ENCODE measurements around the gene NIFK.

Gene NIFK

DNA sequence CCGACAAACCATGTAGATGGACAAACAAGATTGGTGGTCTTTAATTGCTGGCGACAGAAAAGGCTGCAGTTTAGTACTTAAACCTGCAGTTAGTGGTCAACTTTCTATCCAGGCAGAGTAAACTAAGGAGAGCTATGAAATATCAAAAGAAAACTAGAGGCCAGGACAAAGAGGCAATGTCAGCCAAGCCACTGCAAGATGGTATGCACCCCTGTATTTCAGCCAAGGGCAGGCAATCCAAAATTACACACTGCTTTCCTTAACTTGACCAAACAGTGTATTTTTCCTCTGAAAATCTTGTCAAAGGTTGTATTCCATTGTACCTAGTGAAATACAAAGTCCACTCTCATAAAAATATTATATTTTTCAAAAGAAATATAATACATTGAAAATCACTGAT lies 9.3 kb downstream of the NIFK start:
- H2AFZ ChIP-seq (ENCODE audit: low read depth, low read length): no peak overlapping the region
- H3K4me2 ChIP-seq (ENCODE audit: insufficient read depth, low read length): no peak overlapping the region
- H3K9me3 ChIP-seq (ENCODE audit: insufficient read depth, low read length, severe bottlenecking): no peaks in the 10 kb centered on the region
- ATAC-seq (ENCODE audit: insufficient read depth, low read depth) (no peak), DNase-seq (no peak)
- H4K20me1 ChIP-seq (ENCODE audit: insufficient read depth, low read length): peaks cover 16% of the 10 kb centered on the region; the same call in 1 of the 2 replicates
- TF ChIP-seq EZH2 (IDR thresholded peaks at IDR 0.05; ENCODE audit: borderline replicate concordance, low read depth, low read length, severe bottlenecking): no peak
- TF ChIP-seq, protein P1, sequence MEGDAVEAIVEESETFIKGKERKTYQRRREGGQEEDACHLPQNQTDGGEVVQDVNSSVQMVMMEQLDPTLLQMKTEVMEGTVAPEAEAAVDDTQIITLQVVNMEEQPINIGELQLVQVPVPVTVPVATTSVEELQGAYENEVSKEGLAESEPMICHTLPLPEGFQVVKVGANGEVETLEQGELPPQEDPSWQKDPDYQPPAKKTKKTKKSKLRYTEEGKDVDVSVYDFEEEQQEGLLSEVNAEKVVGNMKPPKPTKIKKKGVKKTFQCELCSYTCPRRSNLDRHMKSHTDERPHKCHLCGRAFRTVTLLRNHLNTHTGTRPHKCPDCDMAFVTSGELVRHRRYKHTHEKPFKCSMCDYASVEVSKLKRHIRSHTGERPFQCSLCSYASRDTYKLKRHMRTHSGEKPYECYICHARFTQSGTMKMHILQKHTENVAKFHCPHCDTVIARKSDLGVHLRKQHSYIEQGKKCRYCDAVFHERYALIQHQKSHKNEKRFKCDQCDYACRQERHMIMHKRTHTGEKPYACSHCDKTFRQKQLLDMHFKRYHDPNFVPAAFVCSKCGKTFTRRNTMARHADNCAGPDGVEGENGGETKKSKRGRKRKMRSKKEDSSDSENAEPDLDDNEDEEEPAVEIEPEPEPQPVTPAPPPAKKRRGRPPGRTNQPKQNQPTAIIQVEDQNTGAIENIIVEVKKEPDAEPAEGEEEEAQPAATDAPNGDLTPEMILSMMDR (IDR thresholded peaks at IDR 0.05; ENCODE audit: borderline replicate concordance, extremely low read depth, low read length, poor library complexity, severe bottlenecking): no peak
- peaks cover 12% of the 10 kb centered on the region; the same call in 1 of the 2 replicates for H3K79me2 ChIP-seq (ENCODE audit: insufficient read depth, low read length)
- H3K4me3 ChIP-seq (ENCODE audit: low read depth in 1 of 2, low read length in 2 of 2): no peak overlapping the region
- no peak overlapping the region for H3K9ac ChIP-seq (ENCODE audit: low read depth, low read length)
- H3K4me1 ChIP-seq (ENCODE audit: insufficient read depth, low read length): no peaks in the 10 kb centered on the region
- H3K27me3 ChIP-seq (ENCODE audit: insufficient read depth, low read length, poor library complexity): no peaks in the 10 kb centered on the region
- H3K27ac ChIP-seq (ENCODE audit: low read length): no peak overlapping the region
- H3K36me3 ChIP-seq (ENCODE audit: insufficient read depth, low read length): peaks cover 59% of the 10 kb centered on the region

DNA sequence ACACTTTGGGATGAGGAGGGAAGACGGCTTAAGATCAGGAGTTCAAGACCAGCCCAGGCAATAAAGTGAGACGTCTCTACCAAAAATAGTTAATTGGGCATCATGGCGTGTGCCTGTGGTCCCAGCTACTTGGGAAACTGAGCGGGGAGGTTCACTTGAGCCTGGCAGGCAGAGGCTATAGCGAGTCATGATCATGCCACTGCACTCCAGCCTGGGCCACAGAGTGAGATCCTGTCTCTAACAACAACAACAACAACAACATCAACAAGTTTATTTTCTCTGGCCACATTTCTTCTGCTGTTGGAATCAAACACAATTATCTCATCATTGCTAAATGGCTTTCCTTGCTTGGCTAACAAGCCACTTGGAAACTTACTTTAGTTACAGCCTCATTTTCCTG lies 13.4 kb downstream of the NIFK start:
- ATAC-seq (ENCODE audit: insufficient read depth, low read depth) (no peak), DNase-seq (no peak)
- H3K27ac ChIP-seq (ENCODE audit: low read length): no peak overlapping the region
- H3K79me2 ChIP-seq (ENCODE audit: insufficient read depth, low read length): no peaks in the 10 kb centered on the region
- peaks cover 20% of the 10 kb centered on the region for H3K36me3 ChIP-seq (ENCODE audit: insufficient read depth, low read length)
- TF ChIP-seq, protein P1 (IDR thresholded peaks at IDR 0.05; ENCODE audit: borderline replicate concordance, extremely low read depth, low read length, poor library complexity, severe bottlenecking): no peak
- no peak for TF ChIP-seq EZH2 (IDR thresholded peaks at IDR 0.05; ENCODE audit: borderline replicate concordance, low read depth, low read length, severe bottlenecking)
- no peak overlapping the region for H3K4me3 ChIP-seq (ENCODE audit: low read depth in 1 of 2, low read length in 2 of 2)
- no peaks in the 10 kb centered on the region for H4K20me1 ChIP-seq (ENCODE audit: insufficient read depth, low read length)
- no peak overlapping the region for H2AFZ ChIP-seq (ENCODE audit: low read depth, low read length)
- no peaks in the 10 kb centered on the region for H3K9me3 ChIP-seq (ENCODE audit: insufficient read depth, low read length, severe bottlenecking)
- H3K27me3 ChIP-seq (ENCODE audit: insufficient read depth, low read length, poor library complexity): no peaks in the 10 kb centered on the region
- no peak overlapping the region for H3K4me2 ChIP-seq (ENCODE audit: insufficient read depth, low read length)
- H3K4me1 ChIP-seq (ENCODE audit: insufficient read depth, low read length): no peaks in the 10 kb centered on the region
- no peak overlapping the region for H3K9ac ChIP-seq (ENCODE audit: low read depth, low read length)

GRCh38 chr2:121722479-121722878 lies 14.2 kb downstream of the NIFK start:
- DNase-seq: no peak
- Histone ChIP-seq H3K27ac (ENCODE audit: low read length) (no peak overlapping the region), H3K4me1 (ENCODE audit: insufficient read depth, low read length) (no peaks in the 10 kb centered on the region), H3K27me3 (ENCODE audit: insufficient read depth, low read length, poor library complexity) (no peaks in the 10 kb centered on the region), H4K20me1 (ENCODE audit: insufficient read depth, low read length) (no peaks in the 10 kb centered on the region), H3K36me3 (ENCODE audit: insufficient read depth, low read length) (peaks cover 12% of the 10 kb centered on the region), H3K9me3 (ENCODE audit: insufficient read depth, low read length, severe bottlenecking) (no peaks in the 10 kb centered on the region), H3K4me2 (ENCODE audit: insufficient read depth, low read length) (no peak overlapping the region), H3K9ac (ENCODE audit: low read depth, low read length) (no peak overlapping the region), H3K79me2 (ENCODE audit: insufficient read depth, low read length) (no peaks in the 10 kb centered on the region), H2AFZ (ENCODE audit: low read depth, low read length) (no peak overlapping the region), H3K4me3 (ENCODE audit: low read depth in 1 of 2, low read length in 2 of 2) (no peak overlapping the region)
- ATAC-seq (ENCODE audit: insufficient read depth, low read depth): no peak
- TF ChIP-seq, protein P1 (IDR thresholded peaks at IDR 0.05; ENCODE audit: borderline replicate concordance, extremely low read depth, low read length, poor library complexity, severe bottlenecking): no peak
- no peak for TF ChIP-seq EZH2 (IDR thresholded peaks at IDR 0.05; ENCODE audit: borderline replicate concordance, low read depth, low read length, severe bottlenecking)

DNA sequence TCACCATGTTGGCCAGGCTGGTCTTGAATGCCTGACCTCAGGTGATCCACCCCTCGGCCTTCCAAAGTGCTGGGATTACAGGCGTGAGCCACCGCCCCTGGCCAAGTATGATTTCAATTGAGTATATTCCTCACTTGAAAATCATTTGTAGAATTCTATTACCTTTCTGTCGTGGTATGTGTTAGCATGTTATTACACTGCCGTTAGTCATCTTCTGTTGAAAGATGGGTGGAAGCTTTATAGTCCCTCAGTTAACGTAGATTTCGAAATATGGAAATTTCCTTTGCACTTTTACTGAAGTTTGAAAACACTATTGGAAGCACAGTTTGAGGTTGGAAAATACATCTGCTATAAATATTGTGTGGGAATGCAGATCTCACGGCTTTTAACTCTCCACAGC lies 14.7 kb downstream of the NIFK start:
- Histone ChIP-seq H4K20me1 (ENCODE audit: insufficient read depth, low read length) (no peaks in the 10 kb centered on the region), H3K27me3 (ENCODE audit: insufficient read depth, low read length, poor library complexity) (no peaks in the 10 kb centered on the region), H3K4me2 (ENCODE audit: insufficient read depth, low read length) (no peak overlapping the region), H3K79me2 (ENCODE audit: insufficient read depth, low read length) (no peaks in the 10 kb centered on the region), H3K4me3 (ENCODE audit: low read depth in 1 of 2, low read length in 2 of 2) (no peak overlapping the region), H2AFZ (ENCODE audit: low read depth, low read length) (no peak overlapping the region), H3K27ac (ENCODE audit: low read length) (no peak overlapping the region), H3K9me3 (ENCODE audit: insufficient read depth, low read length, severe bottlenecking) (no peaks in the 10 kb centered on the region), H3K36me3 (ENCODE audit: insufficient read depth, low read length) (peaks cover 7% of the 10 kb centered on the region), H3K9ac (ENCODE audit: low read depth, low read length) (no peak overlapping the region), H3K4me1 (ENCODE audit: insufficient read depth, low read length) (no peaks in the 10 kb centered on the region)
- DNase-seq: no peak
- no peak for ATAC-seq (ENCODE audit: insufficient read depth, low read depth)
- TF ChIP-seq, protein P1 (IDR thresholded peaks at IDR 0.05; ENCODE audit: borderline replicate concordance, extremely low read depth, low read length, poor library complexity, severe bottlenecking): no peak
- TF ChIP-seq EZH2 (IDR thresholded peaks at IDR 0.05; ENCODE audit: borderline replicate concordance, low read depth, low read length, severe bottlenecking): no peak
